HG03354 (cell line): ENCODE results near the gene ECEL1.

Experiments used
- ATAC-seq: cut with Tn5 transposase; IDR thresholded peaks from one replicate; pipeline ENCODE4 v1.9.1; 2021; ENCODE audit warnings: mild to moderate bottlenecking; ENCODE audit not compliant: unreplicated experiment, poor library complexity, severe bottlenecking

ECEL1 gene

GRCh38 chr2:232432598-232433184 lies 54.9 kb downstream of the ECEL1 start:
- no peak for ATAC-seq

- ATAC-seq: no peak
These were observed 55.7 kb downstream of the ECEL1 start for GRCh38 chr2:232431705-232432590.
